HFF-Myc (cell line): ENCODE measurements around the gene FAT1.
A peak's percentile ranks its signal among the peaks of the same experiment; 100 is the strongest.
"Not testable (repeated sequence)": the region's sequence is repeated elsewhere in the genome, so short reads cannot be mapped to it uniquely, and the experiment has no call there.

Experiments used
- DNase-seq: peaks from one replicate; pipeline ENCODE4 v3.0.0-alpha.2; 2011; ENCODE audit warnings: low read depth; ENCODE audit errors: extremely low read depth
- H3K4me3 ChIP-seq: replicated peaks from 2 replicates; pipeline ENCODE4 v1.5.1; 2011; ENCODE audit warnings: low read depth, mild to moderate bottlenecking, control low read depth, low read length
- CTCF ChIP-seq: IDR thresholded peaks from 2 replicates; pipeline ENCODE4 v1.5.1; 2012; ENCODE audit warnings: mild to moderate bottlenecking, low read depth, low read length, control low read depth; ENCODE audit errors: missing control alignments

The FAT1 gene

GRCh38 chr4:186669159-186669731 lies 54.4 kb downstream of the FAT1 start:
- TF ChIP-seq CTCF = peak; percentile 12
- H3K4me3 ChIP-seq = no peak overlapping the region
- peak; percentile 52 for DNase-seq

- H3K4me3 ChIP-seq = no peak overlapping the region
- DNase-seq = no peak
- no peak for TF ChIP-seq CTCF
These were observed 56.9 kb downstream of the FAT1 start for GRCh38 chr4:186666750-186667149.

- no peak for DNase-seq
- no peak for TF ChIP-seq CTCF
- H3K4me3 ChIP-seq = no peak overlapping the region
These were observed 57.4 kb downstream of the FAT1 start for GRCh38 chr4:186666252-186666651.

- TF ChIP-seq CTCF = no peak
These were observed 63.3 kb downstream of the FAT1 start for GRCh38 chr4:186660403-186660802.

GRCh38 chr4:186659935-186660334 lies 63.7 kb downstream of the FAT1 start:
- TF ChIP-seq CTCF = no peak
- no peak overlapping the region for H3K4me3 ChIP-seq
- no peak for DNase-seq

More at GRCh38 chr4:186660403-186660802, 63.3 kb downstream of the FAT1 start:
- DNase-seq = no peak
- H3K4me3 ChIP-seq = no peak overlapping the region

GRCh38 chr4:186659456-186659855 lies 64.2 kb downstream of the FAT1 start:
- not testable (repeated sequence) for H3K4me3 ChIP-seq, DNase-seq

- DNase-seq = no peak
- TF ChIP-seq CTCF = no peak
- H3K4me3 ChIP-seq = no peak overlapping the region
These were observed 65.0 kb downstream of the FAT1 start for GRCh38 chr4:186658657-186659056.
